GM18511 (cell line): ENCODE measurements around the gene HTR4.

Experiments used
- ATAC-seq: cut with Tn5 transposase; IDR thresholded peaks from one replicate; pipeline ENCODE4 v1.9.1; 2021; ENCODE audit warnings: mild to moderate bottlenecking, moderate library complexity; ENCODE audit not compliant: unreplicated experiment

HTR4 gene

DNA sequence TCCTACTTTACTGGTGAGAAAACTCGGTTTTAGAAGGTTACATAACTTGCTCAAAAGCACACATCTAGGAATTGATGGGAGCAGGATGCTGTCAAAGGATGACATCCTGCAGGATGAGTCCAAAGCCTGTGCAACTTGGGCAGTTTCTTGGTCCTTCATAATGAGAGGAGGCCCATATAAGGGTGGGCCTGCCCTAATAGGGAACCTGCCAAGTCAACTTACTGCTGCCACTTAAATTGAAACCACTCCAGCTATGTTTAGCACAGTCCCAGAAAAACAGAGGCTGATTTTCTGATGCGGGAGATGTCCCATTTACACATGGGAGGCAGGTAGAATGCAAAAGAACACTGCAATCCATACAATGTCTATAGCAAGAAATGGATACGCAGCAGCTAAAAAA is 208.7 kb downstream of the HTR4 start:
- ATAC-seq: no peak

GRCh38 chr5:148443998-148444397 is 210.3 kb downstream of the HTR4 start:
- peak; percentile 93 for ATAC-seq

GRCh38 chr5:148443241-148443640 is 211.1 kb downstream of the HTR4 start:
- ATAC-seq: no peak

GRCh38 chr5:148438933-148439332 is 215.4 kb downstream of the HTR4 start:
- no peak for ATAC-seq

DNA sequence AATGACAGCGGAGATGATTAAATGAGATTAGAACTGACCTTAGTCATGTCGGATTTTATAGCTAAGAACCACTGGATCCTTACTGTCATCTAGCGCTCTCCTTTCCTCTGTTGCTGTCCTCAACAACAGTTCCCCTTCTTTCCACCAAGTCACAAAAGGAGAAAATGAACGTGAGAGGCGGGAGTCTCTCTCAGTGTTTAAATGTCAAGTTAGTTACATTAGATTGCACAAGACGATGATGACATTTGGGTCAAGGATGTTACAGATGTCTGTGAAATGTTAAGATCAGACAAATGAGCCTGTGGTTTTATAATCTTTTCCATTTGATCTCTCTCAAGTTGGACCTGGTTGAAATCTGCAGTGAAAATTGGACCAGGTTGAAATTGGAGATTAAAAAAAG is 217.1 kb downstream of the HTR4 start:
- no peak for ATAC-seq

DNA sequence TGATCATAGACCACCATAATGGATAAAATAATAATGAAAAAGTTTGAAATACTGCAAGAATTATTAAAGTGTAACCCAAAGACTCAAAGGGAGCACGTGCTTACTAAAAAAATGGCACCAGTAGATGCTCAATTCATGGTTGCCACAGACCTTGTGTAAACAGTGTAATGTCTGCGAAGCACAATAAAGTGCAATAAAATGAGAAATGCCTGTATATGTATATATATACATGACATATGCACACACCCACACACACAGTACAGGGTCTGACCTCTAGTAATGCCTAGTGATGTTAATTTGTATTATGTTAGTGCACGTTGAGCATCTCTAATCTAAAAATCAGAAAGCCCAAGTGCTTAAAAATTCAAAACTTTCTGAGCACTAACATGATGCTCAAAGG is 218.3 kb downstream of the HTR4 start:
- no peak for ATAC-seq

DNA sequence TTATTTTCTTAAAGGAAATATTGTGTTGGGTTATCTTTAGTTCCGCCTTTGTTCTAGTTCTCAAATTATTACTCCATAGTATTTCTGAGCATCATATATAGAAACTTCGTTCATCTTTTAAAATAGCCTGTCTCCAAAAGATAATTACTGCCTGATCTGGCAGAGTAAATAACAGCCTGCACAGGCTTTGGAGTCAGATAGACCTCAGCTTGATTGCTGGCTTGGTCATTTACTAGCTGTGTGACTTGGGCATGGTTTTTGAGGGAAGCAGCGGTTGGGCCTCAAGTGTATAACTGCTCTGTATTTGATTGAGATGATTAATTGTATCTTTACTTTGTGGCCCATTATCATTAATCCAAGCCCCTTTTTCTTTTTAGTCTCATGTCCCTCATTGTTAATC is 220.5 kb downstream of the HTR4 start:
- no peak for ATAC-seq
